CD14-positive monocyte (primary cell): ENCODE results near the gene CSNK1G1. TPM values are rescaled to one million over a fixed set of nuclear protein-coding genes. Genes with fewer than 3 reads are reported as not detected.

Experiments used
- DNase-seq, 3 donors: peaks; one replicate each; pipeline ENCODE4 v3.0.0-alpha.2; 2011 to 2022
- H2AFZ ChIP-seq: 2 replicates; pipeline ENCODE4 v1.6.0; 2012; ENCODE audit warnings: mild to moderate bottlenecking, low read depth, low read length, inconsistent platforms; ENCODE audit not compliant: insufficient read depth, poor library complexity, severe bottlenecking
- H3K27ac ChIP-seq, 2 donors: 1 replicate in 1 of 2; 2 replicates in 1 of 2; pipeline ENCODE4 v1.5.1; 2012 to 2013; ENCODE audit warnings: low read length in 2 of 2, control low read depth in 1 of 2, inconsistent platforms in 1 of 2, low read depth in 1 of 2, mild to moderate bottlenecking in 1 of 2
- H3K27me3 ChIP-seq, 2 donors: one replicate each; pipeline versions ENCODE4 v1.6.0 to v1.6.1; 2011 to 2013; ENCODE audit warnings: low read length in 2 of 2; ENCODE audit not compliant: control insufficient read depth in 2 of 2, insufficient read depth in 2 of 2
- H3K36me3 ChIP-seq, 2 donors: replicated peaks in 1 of 2; 1 replicate in 1 of 2; 2 replicates in 1 of 2; pipeline versions ENCODE4 v1.5.1 to v1.6.1; 2012 to 2013; ENCODE audit warnings: low read length in 2 of 2, control low read depth in 1 of 2, inconsistent platforms in 1 of 2, mild to moderate bottlenecking in 1 of 2; ENCODE audit not compliant: insufficient read depth in 2 of 2, control insufficient read depth in 1 of 2
- H3K4me1 ChIP-seq, 2 donors: 1 replicate in 1 of 2; 2 replicates in 1 of 2; pipeline versions ENCODE4 v1.5.1 to v1.6.1; 2012 to 2013; ENCODE audit warnings: low read length in 2 of 2, control low read depth in 1 of 2, inconsistent platforms in 1 of 2, mild to moderate bottlenecking in 1 of 2, moderate library complexity in 1 of 2; ENCODE audit not compliant: insufficient read depth in 2 of 2, control insufficient read depth in 1 of 2
- H3K4me2 ChIP-seq: replicated peaks from 2 replicates; pipeline ENCODE3; 2012; ENCODE audit warnings: low read length, moderate library complexity, mild to moderate bottlenecking; ENCODE audit not compliant: poor library complexity, severe bottlenecking; ENCODE audit errors: extremely low read depth
- H3K4me3 ChIP-seq, 3 experiments: fragments of 200-600 bp in 1 of 3; sonication (generic) in 1 of 3; replicated peaks in 1 of 3; 1 replicate in 2 of 3; 2 replicates in 1 of 3; pipeline ENCODE4 v1.5.1; 2011 to 2013; ENCODE audit warnings: low read length in 3 of 3, mild to moderate bottlenecking in 3 of 3, control low read depth in 2 of 3, low read depth in 2 of 3, inconsistent platforms in 1 of 3, moderate library complexity in 1 of 3
- H3K79me2 ChIP-seq: 2 replicates; pipeline ENCODE4 v1.6.0; 2012; ENCODE audit warnings: mild to moderate bottlenecking, control low read depth, inconsistent platforms, low read length, moderate library complexity; ENCODE audit not compliant: insufficient read depth
- H3K9ac ChIP-seq: 2 replicates; pipeline ENCODE4 v1.6.0; 2017; ENCODE audit warnings: low read length, mild to moderate bottlenecking; ENCODE audit not compliant: insufficient read depth, poor library complexity, severe bottlenecking
- H3K9me3 ChIP-seq, 2 donors: replicated peaks in 1 of 2; 1 replicate in 1 of 2; 2 replicates in 1 of 2; pipeline versions ENCODE4 v1.5.1 to v1.6.1; 2012 to 2013; ENCODE audit warnings: low read length in 2 of 2, control low read depth in 1 of 2; ENCODE audit not compliant: control insufficient read depth in 1 of 2, insufficient read depth in 1 of 2
- H4K20me1 ChIP-seq: 2 replicates; pipeline ENCODE4 v1.6.0; 2012; ENCODE audit warnings: mild to moderate bottlenecking, low read length, control low read depth, moderate library complexity; ENCODE audit not compliant: insufficient read depth
- H3K27ac Mint-ChIP-seq, 7 donors: one replicate each; pipeline ENCODE4 v1.8.0; 2020; ENCODE audit warnings: mild to moderate bottlenecking in 7 of 7, mixed read lengths in 7 of 7, moderate library complexity in 6 of 7, inconsistent platforms in 2 of 7
- H3K27me3 Mint-ChIP-seq, 3 donors: one replicate each; pipeline ENCODE4 v1.8.0; 2021 to 2022; ENCODE audit warnings: low read depth in 3 of 3, mild to moderate bottlenecking in 3 of 3, mixed read lengths in 3 of 3, moderate library complexity in 3 of 3, inconsistent platforms in 1 of 3
- H3K36me3 Mint-ChIP-seq, 2 donors: one replicate each; pipeline ENCODE4 v1.8.0; 2020; ENCODE audit warnings: mixed read lengths in 2 of 2, inconsistent platforms in 1 of 2, mild to moderate bottlenecking in 1 of 2
- H3K4me1 Mint-ChIP-seq: one replicate; pipeline ENCODE4 v1.8.0; 2020; ENCODE audit warnings: mild to moderate bottlenecking, mixed read lengths
- H3K4me3 Mint-ChIP-seq, 2 donors: one replicate each; pipeline ENCODE4 v1.8.0; 2020; ENCODE audit warnings: mild to moderate bottlenecking in 2 of 2, mixed read lengths in 2 of 2, moderate library complexity in 1 of 2
- H3K9me3 Mint-ChIP-seq, 7 donors: one replicate each; pipeline ENCODE4 v1.8.0; 2020 to 2022; ENCODE audit warnings: mixed read lengths in 7 of 7, mild to moderate bottlenecking in 6 of 7, moderate library complexity in 6 of 7, inconsistent platforms in 2 of 7
- WGBS: methylation state at CpG from one replicate; pipeline ENCODE4 v1.1.5; 2013; ENCODE audit warnings: missing lambda C conversion rate; ENCODE audit not compliant: insufficient coverage; 5-methylcytosine and 5-hydroxymethylcytosine counted together
- intact Hi-C, 2 donors: fragments of 100-400 bp; cut with micrococcal nuclease; formaldehyde crosslinking; loops; one replicate each; pipeline versions ENCODE4 v1.15.0 to v1.15.1; 2023
- polyA plus RNA-seq, 3 donors: library from polyadenylated mRNA; depleted of rRNA in 1 of 3; unstranded in 2 of 3; stranded (reverse) in 1 of 3; fragments of 300-500 nt in 2 of 3; fragments of >200 nt in 1 of 3; fragmentation: Illumina TruSeq in 2 of 3; gene quantifications; 1 replicate in 2 of 3; 2 replicates in 1 of 3; pipeline ENCODE4 v1.2.3, GENCODE V29; 2012 to 2021
- TF ChIP-seq, protein P1 (sequence below): fragments of 200-600 bp; IDR thresholded peaks from one replicate; pipeline ENCODE4 v1.8.0; 2022; ENCODE audit warnings: antibody characterized with exemption, mild to moderate bottlenecking

CSNK1G1 gene
- polyA plus RNA-seq, 3 donors, result 4.3 to 8.6 (median 7.7) TPM

DNA sequence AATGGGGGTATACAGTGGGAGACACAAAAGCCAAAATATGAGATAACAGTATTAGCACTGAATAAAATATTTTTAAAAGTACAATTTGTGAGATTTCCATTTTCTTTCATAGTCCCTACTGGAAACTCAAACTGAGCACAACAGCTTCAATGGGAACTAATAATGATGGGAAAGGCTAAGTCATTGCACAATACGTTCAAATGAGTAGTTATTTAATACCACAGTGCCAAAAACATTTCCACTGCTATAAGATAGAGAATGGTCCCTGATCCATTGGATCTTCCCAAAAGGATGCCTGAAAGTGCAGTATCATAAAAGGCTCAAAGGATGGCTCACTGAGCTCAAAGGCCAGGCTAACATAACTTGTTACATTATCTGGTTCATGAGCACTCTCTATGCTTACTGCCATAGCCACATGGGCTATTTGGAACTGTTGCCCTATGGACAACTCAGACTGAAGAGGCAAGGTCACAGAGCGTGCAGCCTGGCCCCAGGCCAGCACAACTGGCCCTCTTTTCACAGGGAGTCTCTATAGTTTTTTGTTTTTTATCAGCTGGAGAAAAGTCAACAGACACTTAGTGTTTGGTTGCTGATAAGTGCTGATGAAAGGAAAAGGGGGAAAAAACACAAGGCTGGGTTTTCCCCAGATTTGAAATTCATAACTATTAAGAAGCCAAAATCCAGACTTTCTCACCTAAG is 139.1 kb downstream of the CSNK1G1 start:
- no peaks in the 10 kb centered on the region for H3K27me3 Mint-ChIP-seq
- no peak overlapping the region for H3K4me3 Mint-ChIP-seq
- Histone ChIP-seq H2AFZ (no peak overlapping the region), H3K27ac (no peak overlapping the region), H3K4me2 (no peak overlapping the region), H4K20me1 (peaks cover 10% of the 10 kb centered on the region), H3K9me3 (no peaks in the 10 kb centered on the region), H3K27me3 (no peaks in the 10 kb centered on the region), H3K4me1 (no peaks in the 10 kb centered on the region), H3K4me3 (no peak overlapping the region), H3K9ac (no peak overlapping the region), H3K36me3 (peaks cover 17 to 40% of the 10 kb centered on the region in 2 donors), H3K79me2 (no peaks in the 10 kb centered on the region)
- WGBS, result no CpG with 5 or more reads among the region's 2 CpGs
- H3K27ac Mint-ChIP-seq, result peak overlapping the region in 1 of 7 donors; percentile 79
- peaks cover 2% of the 10 kb centered on the region for H3K4me1 Mint-ChIP-seq
- no peak for DNase-seq
- TF ChIP-seq, protein P1, sequence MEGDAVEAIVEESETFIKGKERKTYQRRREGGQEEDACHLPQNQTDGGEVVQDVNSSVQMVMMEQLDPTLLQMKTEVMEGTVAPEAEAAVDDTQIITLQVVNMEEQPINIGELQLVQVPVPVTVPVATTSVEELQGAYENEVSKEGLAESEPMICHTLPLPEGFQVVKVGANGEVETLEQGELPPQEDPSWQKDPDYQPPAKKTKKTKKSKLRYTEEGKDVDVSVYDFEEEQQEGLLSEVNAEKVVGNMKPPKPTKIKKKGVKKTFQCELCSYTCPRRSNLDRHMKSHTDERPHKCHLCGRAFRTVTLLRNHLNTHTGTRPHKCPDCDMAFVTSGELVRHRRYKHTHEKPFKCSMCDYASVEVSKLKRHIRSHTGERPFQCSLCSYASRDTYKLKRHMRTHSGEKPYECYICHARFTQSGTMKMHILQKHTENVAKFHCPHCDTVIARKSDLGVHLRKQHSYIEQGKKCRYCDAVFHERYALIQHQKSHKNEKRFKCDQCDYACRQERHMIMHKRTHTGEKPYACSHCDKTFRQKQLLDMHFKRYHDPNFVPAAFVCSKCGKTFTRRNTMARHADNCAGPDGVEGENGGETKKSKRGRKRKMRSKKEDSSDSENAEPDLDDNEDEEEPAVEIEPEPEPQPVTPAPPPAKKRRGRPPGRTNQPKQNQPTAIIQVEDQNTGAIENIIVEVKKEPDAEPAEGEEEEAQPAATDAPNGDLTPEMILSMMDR, result no peak
- peaks cover 0 to 2% (median 0%) of the 10 kb centered on the region in 7 donors for H3K9me3 Mint-ChIP-seq
- intact Hi-C loops, result no loop called here
- H3K36me3 Mint-ChIP-seq, result peaks cover 24 to 36% of the 10 kb centered on the region in 2 donors

DNA sequence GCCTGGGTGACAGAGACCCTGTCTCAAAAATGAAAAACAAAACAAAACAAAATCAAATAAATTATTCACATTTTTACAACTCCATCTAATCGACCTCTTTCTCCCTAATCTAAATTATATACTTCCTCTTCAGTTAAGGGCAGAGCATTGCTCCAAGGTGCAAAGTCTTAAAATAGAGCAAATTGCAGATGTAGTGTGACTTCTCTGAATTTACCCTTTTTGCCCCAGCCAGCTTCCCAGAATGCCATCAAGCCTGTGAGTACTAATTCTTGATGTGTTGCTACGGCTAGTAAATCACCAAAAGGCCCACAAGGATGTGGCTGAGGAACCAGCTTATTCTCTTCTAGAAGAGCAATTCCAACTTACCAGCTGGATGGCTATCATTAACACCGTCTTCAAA is 139.8 kb downstream of the CSNK1G1 start:
- DNase-seq, result no peak
- Mint-ChIP-seq H3K27me3 (no peaks in the 10 kb centered on the region), H3K4me1 (peaks cover 2% of the 10 kb centered on the region), H3K36me3 (peaks cover 26 to 35% of the 10 kb centered on the region in 2 donors), H3K27ac (peak overlapping the region in 1 of 7 donors; percentile 79), H3K9me3 (no peaks in the 10 kb centered on the region), H3K4me3 (no peak overlapping the region)
- H3K4me1 ChIP-seq, result no peaks in the 10 kb centered on the region
- no peaks in the 10 kb centered on the region for H3K9me3 ChIP-seq
- no peak overlapping the region for H2AFZ ChIP-seq
- no peak overlapping the region for H3K4me2 ChIP-seq
- no peaks in the 10 kb centered on the region for H3K27me3 ChIP-seq
- H3K79me2 ChIP-seq, result no peaks in the 10 kb centered on the region
- intact Hi-C loops, result no loop called here
- H3K36me3 ChIP-seq, result peaks cover 18 to 47% of the 10 kb centered on the region in 2 donors
- H3K4me3 ChIP-seq, result no peak overlapping the region
- H3K9ac ChIP-seq, result no peak overlapping the region
- H4K20me1 ChIP-seq, result peaks cover 7% of the 10 kb centered on the region
- TF ChIP-seq, protein P1, result no peak
- WGBS, result 88% methylated on average over 2 of the region's 3 CpGs
- H3K27ac ChIP-seq, result no peak overlapping the region
